ENCODE data around the gene TTC1. TPM values are rescaled to one million over a fixed set of nuclear protein-coding genes. Genes with fewer than 3 reads are reported as not detected.
"Not testable (repeated sequence)": the region's sequence is repeated elsewhere in the genome, so short reads cannot be mapped to it uniquely, and the experiment has no call there.

Gene TTC1
- total RNA-seq, 4 donors from 2014 or later = 45.4 to 59.4 (median 49.8) TPM

GRCh38 chr5:160064417-160064810, 55.5 kb downstream of the TTC1 start:
- H3K9me3 ChIP-seq = no peaks in the 10 kb centered on the region
- WGBS = 75% methylated on average over 1 of the region's 1 CpG
- H3K4me3 ChIP-seq = no peak overlapping the region
- H3K27ac ChIP-seq (replicated peaks in 1 of 4) = no peak overlapping the region
- no peak for DNase-seq (ENCODE audit: extremely low spot score)
- peaks cover 25 to 92% (median 53%) of the 10 kb centered on the region in 4 donors for H3K36me3 ChIP-seq
- H3K4me1 ChIP-seq = peaks cover 0 to 5% (median 0%) of the 10 kb centered on the region in 4 donors
- intact Hi-C loops (cut with DNase I) = no loop called here
- no peak for TF ChIP-seq CTCF (IDR thresholded peaks at IDR 0.05)
- no peak for TF ChIP-seq POLR2AphosphoS5 (IDR thresholded peaks at IDR 0.05)
- TF ChIP-seq POLR2A (IDR thresholded peaks at IDR 0.05; ENCODE audit: low read depth) = no peak
- TF ChIP-seq EP300 (IDR thresholded peaks at IDR 0.05) = no peak
- H3K27me3 ChIP-seq = no peaks in the 10 kb centered on the region

GRCh38 chr5:160064995-160065614, 56.2 kb downstream of the TTC1 start:
- 76% methylated on average over 9 of the region's 9 CpGs for WGBS
- DNase-seq (ENCODE audit: extremely low spot score) = no peak
- TF ChIP-seq CTCF (IDR thresholded peaks at IDR 0.05) (no peak), POLR2A (IDR thresholded peaks at IDR 0.05; ENCODE audit: low read depth) (no peak), EP300 (IDR thresholded peaks at IDR 0.05) (no peak), POLR2AphosphoS5 (IDR thresholded peaks at IDR 0.05) (no peak)
- H3K4me1 ChIP-seq = peaks cover 0 to 5% (median 0%) of the 10 kb centered on the region in 4 donors
- intact Hi-C loops (cut with DNase I) = no loop called here
- H3K36me3 ChIP-seq = peaks cover 21 to 86% (median 49%) of the 10 kb centered on the region in 4 donors
- no peak overlapping the region for H3K27ac ChIP-seq (replicated peaks in 1 of 4)
- no peak overlapping the region for H3K4me3 ChIP-seq
- H3K9me3 ChIP-seq = no peaks in the 10 kb centered on the region
- no peaks in the 10 kb centered on the region for H3K27me3 ChIP-seq

DNA sequence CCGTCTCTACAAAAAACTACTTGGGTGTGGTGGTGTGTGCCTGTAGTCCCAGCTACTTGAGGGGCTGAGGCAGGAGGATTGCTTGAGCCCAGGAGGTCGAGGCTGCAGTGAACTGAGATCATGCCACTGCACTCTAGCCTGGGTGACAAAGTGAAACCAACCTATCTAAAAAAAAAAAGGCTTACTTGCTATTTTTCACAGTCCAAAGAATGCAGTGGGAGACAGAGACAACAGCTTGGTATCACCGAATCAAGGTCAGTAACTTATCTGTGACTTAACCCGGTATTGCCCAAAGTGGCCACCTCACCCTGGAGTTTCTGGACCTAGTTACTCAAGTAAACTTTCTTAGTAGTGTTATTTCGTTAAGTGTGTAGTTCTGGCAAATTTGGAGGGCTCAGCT, 60.2 kb downstream of the TTC1 start:
- H3K27ac ChIP-seq (replicated peaks in 1 of 4); DNase-seq (ENCODE audit: extremely low spot score); H3K4me1 ChIP-seq; H3K27me3 ChIP-seq; H3K4me3 ChIP-seq; H3K9me3 ChIP-seq; intact Hi-C loops (cut with DNase I): not testable (repeated sequence)
- WGBS = 90% methylated on average over 5 of the region's 5 CpGs
- H3K36me3 ChIP-seq = peaks cover 8 to 54% (median 23%) of the 10 kb centered on the region in 4 donors

DNA sequence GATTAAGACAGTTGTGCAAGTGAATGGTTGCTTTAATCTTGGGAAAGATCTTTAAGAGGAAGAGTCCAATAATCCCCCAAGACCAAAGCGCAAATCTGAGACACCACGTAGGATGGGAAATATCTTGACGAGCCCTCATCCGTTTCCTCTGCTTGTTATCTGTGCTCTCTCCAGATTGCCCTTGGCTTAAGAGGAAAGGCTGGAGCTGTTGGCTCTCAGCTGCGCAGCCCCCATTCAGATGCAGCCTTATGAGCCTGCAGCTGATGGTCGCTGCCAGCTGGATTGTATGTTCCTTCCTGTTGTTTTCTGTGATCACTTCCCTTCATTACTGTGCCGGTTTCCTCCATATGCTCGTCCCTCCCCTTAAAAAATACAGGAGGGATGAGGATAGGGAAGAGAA, 62.6 kb downstream of the TTC1 start:
- whole genome bisulfite sequencing = 39% methylated on average over 7 of the region's 8 CpGs
- Histone ChIP-seq H3K4me1 (peaks cover 0 to 8% (median 4%) of the 10 kb centered on the region in 4 donors), H3K27me3 (no peaks in the 10 kb centered on the region), H3K4me3 (peak overlapping the region in 1 of 4 donors; percentile 9), H3K27ac (replicated peaks in 1 of 4) (no peak overlapping the region), H3K9me3 (no peaks in the 10 kb centered on the region), H3K36me3 (peaks cover 0 to 37% (median 14%) of the 10 kb centered on the region in 4 donors)
- TF ChIP-seq CTCF (IDR thresholded peaks at IDR 0.05) (no peak), POLR2AphosphoS5 (IDR thresholded peaks at IDR 0.05) (no peak), POLR2A (IDR thresholded peaks at IDR 0.05; ENCODE audit: low read depth) (no peak), EP300 (IDR thresholded peaks at IDR 0.05) (no peak)
- no peak for DNase-seq (ENCODE audit: extremely low spot score)
- intact Hi-C loops (cut with DNase I) = no loop called here

DNA sequence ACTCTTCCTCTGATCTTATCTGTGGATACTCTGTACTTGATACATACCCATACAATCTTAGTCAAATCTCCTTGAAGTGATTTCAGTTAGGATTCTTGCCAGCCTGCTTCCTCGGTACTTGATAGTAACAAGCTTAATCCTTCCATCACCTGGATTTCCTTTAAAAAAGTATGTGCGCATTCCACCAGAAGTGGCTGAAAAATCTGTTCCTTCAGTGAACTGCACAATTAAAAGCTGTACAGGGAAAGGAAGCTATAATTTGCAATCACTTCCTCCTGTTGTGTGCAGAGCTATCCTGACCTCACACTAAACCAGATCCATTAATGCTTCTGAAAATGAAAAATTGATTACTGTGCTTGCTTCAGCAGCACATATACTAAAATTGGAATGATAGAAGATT, 63.0 kb downstream of the TTC1 start:
- no peaks in the 10 kb centered on the region for H3K9me3 ChIP-seq
- TF ChIP-seq CTCF (IDR thresholded peaks at IDR 0.05) = no peak
- no peak for TF ChIP-seq POLR2A (IDR thresholded peaks at IDR 0.05; ENCODE audit: low read depth)
- TF ChIP-seq POLR2AphosphoS5 (IDR thresholded peaks at IDR 0.05) = no peak
- no peak for TF ChIP-seq EP300 (IDR thresholded peaks at IDR 0.05)
- no peak overlapping the region for H3K27ac ChIP-seq (replicated peaks in 1 of 4)
- no peak overlapping the region for H3K4me3 ChIP-seq
- no peaks in the 10 kb centered on the region for H3K27me3 ChIP-seq
- H3K4me1 ChIP-seq = peaks cover 0 to 8% (median 4%) of the 10 kb centered on the region in 4 donors
- WGBS = 63% methylated on average over 2 of the region's 2 CpGs
- intact Hi-C loops (cut with DNase I) = no loop called here
- no peak for DNase-seq (ENCODE audit: extremely low spot score)
- H3K36me3 ChIP-seq = peaks cover 0 to 33% (median 12%) of the 10 kb centered on the region in 4 donors

Measured in esophagus muscularis mucosa (tissue), 4 donors.